ENCODE measurements around the gene PHRF1.

Gene PHRF1

GRCh38 chr11:534396-535209, 41.7 kb upstream of the PHRF1 start:
- peaks cover 30 to 31% of the 10 kb centered on the region in 2 experiments for H3K4me1 ChIP-seq (ENCODE audit: control insufficient read depth in 1 of 2, insufficient read depth in 1 of 2, low read depth in 1 of 2, low read length in 1 of 2)

GRCh38 chr11:535210-535518, 41.1 kb upstream of the PHRF1 start:
- H3K27me3 ChIP-seq, result peaks cover 55% of the 10 kb centered on the region
- H3K4me1 ChIP-seq (ENCODE audit: control insufficient read depth in 1 of 2, insufficient read depth in 1 of 2, low read depth in 1 of 2, low read length in 1 of 2), result peaks cover 30 to 31% of the 10 kb centered on the region in 2 experiments
- TF ChIP-seq CTCF (IDR thresholded peaks at IDR 0.05), result no peak
- peaks cover 16% of the 10 kb centered on the region for H3K36me3 ChIP-seq
- no peaks in the 10 kb centered on the region for H3K9me3 ChIP-seq
- no peak overlapping the region for H3K27ac ChIP-seq
- peak overlapping the region; percentile 60 to 71 for H3K4me3 ChIP-seq (ENCODE audit: low read depth in 1 of 2, low read length in 1 of 2)

More at GRCh38 chr11:534396-535209, 41.7 kb upstream of the PHRF1 start:
- no peak overlapping the region for H3K27ac ChIP-seq
- peaks cover 49% of the 10 kb centered on the region for H3K27me3 ChIP-seq
- no peak for TF ChIP-seq CTCF (IDR thresholded peaks at IDR 0.05)
- no peaks in the 10 kb centered on the region for H3K9me3 ChIP-seq
- peak overlapping the region; percentile 53 to 60 for H3K4me3 ChIP-seq (ENCODE audit: low read depth in 1 of 2, low read length in 1 of 2)
- peaks cover 16% of the 10 kb centered on the region for H3K36me3 ChIP-seq

GRCh38 chr11:535519-536454, 40.5 kb upstream of the PHRF1 start, which contains the start of gene HRAS:
HRAS (minus strand) TSS chr11:535576.
- Histone ChIP-seq H3K4me1 (ENCODE audit: control insufficient read depth in 1 of 2, insufficient read depth in 1 of 2, low read depth in 1 of 2, low read length in 1 of 2) (peaks cover 30 to 31% of the 10 kb centered on the region in 2 experiments), H3K4me3 (ENCODE audit: low read depth in 1 of 2, low read length in 1 of 2) (peak within 1 kb of the TSS; percentile 71 to 87), H3K27ac (peak within 1 kb of the TSS; percentile 11), H3K36me3 (peaks cover 16% of the 10 kb centered on the region), H3K9me3 (no peaks in the 10 kb centered on the region), H3K27me3 (peaks cover 60% of the 10 kb centered on the region)
- peak; percentile 32 for TF ChIP-seq CTCF (IDR thresholded peaks at IDR 0.05)

GRCh38 chr11:536841-537621, 39.2 kb upstream of the PHRF1 start, which contains the start of gene LRRC56:
LRRC56 (plus strand) TSS chr11:537527; CDS start chr11:540685, 3,158 bp downstream.
- H3K27ac ChIP-seq, result no peak within 1 kb of the TSS

More at GRCh38 chr11:536841-537621, 39.2 kb upstream of the PHRF1 start, which contains the start of gene LRRC56:
- Histone ChIP-seq H3K4me3 (ENCODE audit: low read depth in 1 of 2, low read length in 1 of 2) (peak within 1 kb of the TSS; percentile 71 to 87), H3K27me3 (peaks cover 64% of the 10 kb centered on the region), H3K36me3 (peaks cover 13% of the 10 kb centered on the region), H3K9me3 (no peaks in the 10 kb centered on the region), H3K4me1 (ENCODE audit: control insufficient read depth in 1 of 2, insufficient read depth in 1 of 2, low read depth in 1 of 2, low read length in 1 of 2) (peaks cover 30 to 31% of the 10 kb centered on the region in 2 experiments)
- TF ChIP-seq CTCF (IDR thresholded peaks at IDR 0.05), result no peak
